Measurements from ENCODE around the gene SQSTM1. TPM values are rescaled to one million over a fixed set of nuclear protein-coding genes. Genes with fewer than 3 reads are reported as not detected.
A peak's percentile ranks its signal among the peaks of the same experiment; 100 is the strongest.

SQSTM1 gene
- total RNA-seq, 3 donors from 2014 or later, result 302 to 348 (median 321) TPM

DNA sequence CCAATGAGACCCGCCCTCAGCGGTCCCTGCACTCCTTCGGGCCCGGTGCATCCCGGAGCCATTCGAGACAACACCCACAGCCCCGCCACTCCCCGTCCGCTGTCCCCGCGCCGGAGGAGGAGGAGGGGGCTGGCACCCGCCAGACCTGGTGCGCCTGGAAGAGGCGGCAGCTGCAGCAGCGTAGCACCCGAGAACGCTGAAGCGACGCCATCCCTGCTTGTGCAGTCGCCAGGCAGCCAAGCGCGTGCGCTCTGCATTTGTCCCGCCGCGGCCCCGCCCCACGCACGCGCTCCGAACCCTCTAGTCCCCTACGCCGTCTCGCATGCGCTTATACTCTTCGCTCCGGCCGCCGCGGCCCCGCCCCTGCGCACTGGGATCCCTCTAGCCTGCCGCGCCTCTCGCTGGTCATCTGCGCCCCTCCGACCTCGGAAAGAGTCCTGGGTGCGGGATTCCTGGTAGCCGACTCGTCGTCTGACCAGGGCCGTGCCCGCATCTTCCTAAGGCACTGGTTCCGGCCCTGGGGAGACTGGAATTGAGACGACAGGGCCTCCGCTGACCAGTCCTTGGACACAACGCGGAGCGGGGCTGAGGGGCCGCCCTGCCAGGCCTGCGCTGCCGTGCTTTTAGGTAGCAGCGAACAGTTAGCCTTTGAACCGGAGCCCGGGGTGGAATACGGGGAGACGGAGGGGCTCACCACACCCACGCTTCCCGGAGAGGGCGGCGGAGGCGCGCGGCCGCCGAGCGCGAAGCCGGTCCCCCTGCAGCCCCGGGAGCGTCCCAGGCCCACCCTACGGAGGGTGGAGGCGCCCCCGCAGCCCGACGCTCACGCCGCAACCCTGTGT is 38.1 kb downstream of the SQSTM1 start, which contains the start of gene MRNIP:
TSS of gene MRNIP (minus strand) at position 232 of the 842 bp plus-strand sequence. CDS start at position 211, 21 bp downstream.
- intact Hi-C loops (cut with DNase I, micrococcal nuclease), result no loop called here
- DNase-seq (peak; percentile 97 to 99 (median 98)), ATAC-seq (peak; percentile 99)
- Histone ChIP-seq H3K36me3 (ENCODE audit: low read depth) (peaks cover 4% of the 10 kb centered on the region), H3K9me3 (no peaks in the 10 kb centered on the region), H3K4me3 (peak within 1 kb of the TSS; percentile 78), H3K4me1 (ENCODE audit: low read depth) (no peaks in the 10 kb centered on the region)
- TF ChIP-seq, protein P1, sequence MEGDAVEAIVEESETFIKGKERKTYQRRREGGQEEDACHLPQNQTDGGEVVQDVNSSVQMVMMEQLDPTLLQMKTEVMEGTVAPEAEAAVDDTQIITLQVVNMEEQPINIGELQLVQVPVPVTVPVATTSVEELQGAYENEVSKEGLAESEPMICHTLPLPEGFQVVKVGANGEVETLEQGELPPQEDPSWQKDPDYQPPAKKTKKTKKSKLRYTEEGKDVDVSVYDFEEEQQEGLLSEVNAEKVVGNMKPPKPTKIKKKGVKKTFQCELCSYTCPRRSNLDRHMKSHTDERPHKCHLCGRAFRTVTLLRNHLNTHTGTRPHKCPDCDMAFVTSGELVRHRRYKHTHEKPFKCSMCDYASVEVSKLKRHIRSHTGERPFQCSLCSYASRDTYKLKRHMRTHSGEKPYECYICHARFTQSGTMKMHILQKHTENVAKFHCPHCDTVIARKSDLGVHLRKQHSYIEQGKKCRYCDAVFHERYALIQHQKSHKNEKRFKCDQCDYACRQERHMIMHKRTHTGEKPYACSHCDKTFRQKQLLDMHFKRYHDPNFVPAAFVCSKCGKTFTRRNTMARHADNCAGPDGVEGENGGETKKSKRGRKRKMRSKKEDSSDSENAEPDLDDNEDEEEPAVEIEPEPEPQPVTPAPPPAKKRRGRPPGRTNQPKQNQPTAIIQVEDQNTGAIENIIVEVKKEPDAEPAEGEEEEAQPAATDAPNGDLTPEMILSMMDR (IDR thresholded peaks at IDR 0.05), result no peak

DNA sequence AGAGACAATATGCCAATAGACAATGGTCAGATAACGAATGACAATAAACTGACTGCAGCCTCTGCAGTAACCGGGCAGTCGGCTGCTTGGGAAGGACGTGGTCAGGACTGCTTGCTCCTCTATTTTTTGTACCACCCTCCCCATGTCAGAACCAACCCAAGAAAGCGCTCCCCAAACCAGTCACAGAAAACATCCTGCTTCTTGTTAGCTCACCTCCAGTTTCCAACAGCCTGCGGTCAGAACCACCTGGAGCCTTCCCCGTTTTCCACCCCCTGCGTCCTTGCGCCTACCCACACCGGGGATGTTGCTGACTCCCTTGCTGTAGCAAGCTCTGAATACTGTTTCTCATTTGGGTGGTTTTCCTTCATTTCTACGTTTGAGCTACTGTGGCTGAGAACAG is 39.6 kb downstream of the SQSTM1 start:
- ATAC-seq, result no peak
- no peak for DNase-seq
- intact Hi-C loops (cut with DNase I, micrococcal nuclease), result no loop called here
- H3K4me1 ChIP-seq (ENCODE audit: low read depth), result no peaks in the 10 kb centered on the region
- TF ChIP-seq, protein P1 (IDR thresholded peaks at IDR 0.05), result no peak
- no peaks in the 10 kb centered on the region for H3K9me3 ChIP-seq
- no peak overlapping the region for H3K4me3 ChIP-seq
- H3K36me3 ChIP-seq (ENCODE audit: low read depth), result peaks cover 4% of the 10 kb centered on the region

DNA sequence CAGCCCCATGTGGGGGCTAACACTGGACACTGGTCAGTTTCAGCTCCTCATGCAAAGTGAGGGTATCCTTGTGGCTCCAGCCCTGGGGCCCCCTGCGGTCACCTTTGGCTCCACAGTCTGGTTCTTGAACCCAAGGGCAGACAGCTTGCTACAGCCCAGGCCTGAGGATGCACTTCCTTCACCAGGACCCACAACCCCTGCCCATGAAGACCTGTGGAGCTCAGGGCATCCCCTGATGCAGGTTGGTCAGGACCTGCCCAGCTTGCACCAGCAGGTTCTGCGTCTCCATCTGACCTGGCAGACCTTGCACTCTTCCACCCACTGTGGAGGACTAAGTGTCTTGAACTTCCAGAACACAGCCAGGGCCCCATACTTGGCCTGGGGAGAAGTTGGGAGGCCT is 41.6 kb downstream of the SQSTM1 start:
- intact Hi-C loops (cut with DNase I, micrococcal nuclease), result no loop called here
- no peaks in the 10 kb centered on the region for H3K9me3 ChIP-seq
- no peak overlapping the region for H3K4me3 ChIP-seq
- TF ChIP-seq, protein P1 (IDR thresholded peaks at IDR 0.05), result no peak
- ATAC-seq, result no peak
- H3K4me1 ChIP-seq (ENCODE audit: low read depth), result no peaks in the 10 kb centered on the region
- DNase-seq, result no peak
- peaks cover 4% of the 10 kb centered on the region for H3K36me3 ChIP-seq (ENCODE audit: low read depth)

DNA sequence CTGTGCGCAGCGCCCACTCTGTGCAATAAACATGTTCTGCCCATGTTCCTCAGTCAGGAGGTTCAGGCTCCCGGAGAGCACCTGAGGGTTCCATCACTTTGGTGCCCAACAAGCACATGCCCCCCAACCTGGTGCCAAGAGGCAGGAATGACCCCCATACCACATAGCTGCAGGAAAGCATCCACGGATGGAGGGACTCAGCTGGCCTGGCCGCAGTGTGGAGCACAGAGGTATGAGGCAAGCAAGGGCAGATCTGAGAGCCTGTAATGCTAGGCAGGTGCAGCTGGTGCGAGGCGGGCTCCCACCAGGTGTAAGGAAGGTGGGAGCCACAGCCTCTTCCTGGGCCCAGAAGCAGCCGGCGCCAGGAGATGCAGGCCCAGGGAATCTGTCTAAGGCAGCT is 42.2 kb downstream of the SQSTM1 start:
- Histone ChIP-seq H3K4me1 (ENCODE audit: low read depth) (no peaks in the 10 kb centered on the region), H3K36me3 (ENCODE audit: low read depth) (peaks cover 4% of the 10 kb centered on the region), H3K4me3 (no peak overlapping the region), H3K9me3 (no peaks in the 10 kb centered on the region)
- TF ChIP-seq, protein P1 (IDR thresholded peaks at IDR 0.05), result no peak
- no peak for ATAC-seq
- DNase-seq, result no peak
- intact Hi-C loops (cut with DNase I, micrococcal nuclease), result no loop called here

DNA sequence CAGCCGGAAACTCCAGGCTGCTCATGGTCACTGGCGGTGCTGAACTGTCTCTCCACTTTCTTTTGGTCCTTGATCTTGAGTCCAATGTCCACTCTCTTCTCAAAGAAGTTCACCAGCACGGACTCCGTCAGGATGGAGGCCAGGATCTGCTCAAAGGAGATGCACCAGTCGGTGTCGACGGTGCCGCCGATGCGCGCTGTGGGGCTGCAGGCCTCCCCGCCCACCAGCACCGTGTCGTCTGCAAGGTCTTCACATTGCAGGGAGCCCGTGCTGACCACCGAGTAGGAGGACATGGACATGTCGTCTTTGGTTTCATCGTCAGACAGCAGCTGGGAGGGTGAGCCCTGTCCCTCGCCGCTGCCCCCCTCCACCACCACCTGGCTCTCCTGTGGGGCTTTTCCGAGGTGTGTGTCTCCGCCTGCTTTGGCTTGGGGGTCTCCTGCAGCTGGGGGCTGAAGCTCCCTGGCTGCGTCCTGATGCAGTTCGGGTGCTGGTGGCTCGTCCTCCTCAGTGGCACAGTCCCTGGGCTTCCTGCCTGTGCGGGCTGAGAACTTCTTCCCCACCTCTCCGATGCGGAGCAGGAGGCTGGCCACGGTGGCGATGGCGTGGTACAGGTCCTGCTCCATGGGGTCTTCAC is 42.9 kb downstream of the SQSTM1 start:
- intact Hi-C loops (cut with DNase I, micrococcal nuclease), result no loop called here

More for the DNA sequence above, 42.9 kb downstream of the SQSTM1 start:
- H3K4me1 ChIP-seq (ENCODE audit: low read depth), result no peaks in the 10 kb centered on the region
- no peak overlapping the region for H3K4me3 ChIP-seq
- TF ChIP-seq, protein P1 (IDR thresholded peaks at IDR 0.05), result no peak
- peak in 1 of 3 donors; percentile 41 for DNase-seq
- H3K36me3 ChIP-seq (ENCODE audit: low read depth), result peaks cover 4% of the 10 kb centered on the region
- no peaks in the 10 kb centered on the region for H3K9me3 ChIP-seq
- no peak for ATAC-seq

Data from mucosa of descending colon (tissue), 3 donors.